Coronary artery (tissue), 2 donors: Measurements from ENCODE around the gene CACNA1B.
A peak's percentile ranks its signal among the peaks of the same experiment; 100 is the strongest.

Source experiments
- DNase-seq: peaks from one replicate; pipeline ENCODE4 v3.0.0-alpha.2; 2017; ENCODE audit warnings: low spot score
- H3K27ac ChIP-seq, 2 donors: fragments of 200-600 bp; sonication (generic); one replicate each; pipeline ENCODE4 v1.5.1; 2016 to 2019
- H3K4me3 ChIP-seq: fragments of 200-600 bp; sonication (generic); 2 replicates; pipeline ENCODE4 v1.5.1; 2016; ENCODE audit warnings: mild to moderate bottlenecking, moderate library complexity
- CTCF ChIP-seq: fragments of 200-600 bp; sonication (generic); IDR thresholded peaks from one replicate; pipeline ENCODE4 v1.5.1; 2019; ENCODE audit warnings: antibody characterized with exemption

CACNA1B gene

GRCh38 chr9:138006576-138007233, 129.1 kb downstream of the CACNA1B start:
- no peak for TF ChIP-seq CTCF
- no peak for DNase-seq
- Histone ChIP-seq H3K4me3 (no peak overlapping the region), H3K27ac (no peak overlapping the region)

- no peak for DNase-seq
- no peak overlapping the region for H3K4me3 ChIP-seq
- H3K27ac ChIP-seq: no peak overlapping the region
- TF ChIP-seq CTCF: no peak
Measured at GRCh38 chr9:138007566-138007917, 130.0 kb downstream of the CACNA1B start.

GRCh38 chr9:138007918-138008841, 130.6 kb downstream of the CACNA1B start:
- Histone ChIP-seq H3K27ac (no peak overlapping the region), H3K4me3 (no peak overlapping the region)
- peak; percentile 53 for DNase-seq
- no peak for TF ChIP-seq CTCF

- Histone ChIP-seq H3K4me3 (no peak overlapping the region), H3K27ac (no peak overlapping the region)
- DNase-seq: peak; percentile 49
- TF ChIP-seq CTCF: no peak
Measured at GRCh38 chr9:138009016-138009802, 131.6 kb downstream of the CACNA1B start.

GRCh38 chr9:138009803-138010690, 132.5 kb downstream of the CACNA1B start:
- Histone ChIP-seq H3K4me3 (no peak overlapping the region), H3K27ac (no peak overlapping the region)
- TF ChIP-seq CTCF: no peak
- no peak for DNase-seq

GRCh38 chr9:138010861-138011260, 133.3 kb downstream of the CACNA1B start:
- no peak overlapping the region for H3K27ac ChIP-seq
- no peak overlapping the region for H3K4me3 ChIP-seq
- DNase-seq: peak; percentile 66
- no peak for TF ChIP-seq CTCF
